GM19455 (cell line): Measurements from ENCODE around the gene AKAP6.

Source experiments
- ATAC-seq: cut with Tn5 transposase; IDR thresholded peaks from one replicate; pipeline ENCODE4 v1.9.1; 2021; ENCODE audit not compliant: unreplicated experiment

The AKAP6 gene

GRCh38 chr14:32474478-32475195 lies 145.5 kb downstream of the AKAP6 start:
- no peak for ATAC-seq

- ATAC-seq: no peak
These were observed 147.4 kb downstream of the AKAP6 start for GRCh38 chr14:32476532-32476931.

GRCh38 chr14:32477396-32477795 lies 148.3 kb downstream of the AKAP6 start:
- ATAC-seq: no peak

GRCh38 chr14:32478050-32478449 lies 149.0 kb downstream of the AKAP6 start:
- ATAC-seq: no peak

- no peak for ATAC-seq
These were observed 151.2 kb downstream of the AKAP6 start for GRCh38 chr14:32480337-32480736.

GRCh38 chr14:32481707-32482106 lies 152.6 kb downstream of the AKAP6 start:
- ATAC-seq: no peak

GRCh38 chr14:32491416-32492016 lies 162.4 kb downstream of the AKAP6 start:
- no peak for ATAC-seq

GRCh38 chr14:32492457-32492856 lies 163.4 kb downstream of the AKAP6 start:
- ATAC-seq: no peak

- no peak for ATAC-seq
These were observed 165.7 kb downstream of the AKAP6 start for GRCh38 chr14:32494609-32495434.

- no peak for ATAC-seq
These were observed 166.3 kb downstream of the AKAP6 start for GRCh38 chr14:32495435-32495734.

GRCh38 chr14:32497248-32497647 lies 168.2 kb downstream of the AKAP6 start:
- no peak for ATAC-seq

- ATAC-seq: no peak
These were observed 178.2 kb downstream of the AKAP6 start for GRCh38 chr14:32507029-32507984.

- no peak for ATAC-seq
These were observed 179.2 kb downstream of the AKAP6 start for GRCh38 chr14:32508281-32508680.

- no peak for ATAC-seq
These were observed 180.6 kb downstream of the AKAP6 start for GRCh38 chr14:32509632-32510187.

GRCh38 chr14:32510815-32511214 lies 181.7 kb downstream of the AKAP6 start:
- no peak for ATAC-seq

GRCh38 chr14:32512348-32512747 lies 183.2 kb downstream of the AKAP6 start:
- ATAC-seq: no peak

GRCh38 chr14:32512813-32513212 lies 183.7 kb downstream of the AKAP6 start:
- ATAC-seq: no peak

- ATAC-seq: no peak
These were observed 184.5 kb downstream of the AKAP6 start for GRCh38 chr14:32513571-32514009.

GRCh38 chr14:32514236-32514635 lies 185.1 kb downstream of the AKAP6 start:
- ATAC-seq: no peak

GRCh38 chr14:32514681-32515080 lies 185.6 kb downstream of the AKAP6 start:
- ATAC-seq: no peak
